HG02642 (cell line): ENCODE data around the gene PHB1.
"Not testable (repeated sequence)": the region's sequence is repeated elsewhere in the genome, so short reads cannot be mapped to it uniquely, and the experiment has no call there.

Experiments
- ATAC-seq: cut with Tn5 transposase; IDR thresholded peaks from one replicate; pipeline ENCODE4 v1.9.1; 2021; ENCODE audit warnings: mild to moderate bottlenecking; ENCODE audit not compliant: unreplicated experiment, poor library complexity

The PHB1 gene

DNA sequence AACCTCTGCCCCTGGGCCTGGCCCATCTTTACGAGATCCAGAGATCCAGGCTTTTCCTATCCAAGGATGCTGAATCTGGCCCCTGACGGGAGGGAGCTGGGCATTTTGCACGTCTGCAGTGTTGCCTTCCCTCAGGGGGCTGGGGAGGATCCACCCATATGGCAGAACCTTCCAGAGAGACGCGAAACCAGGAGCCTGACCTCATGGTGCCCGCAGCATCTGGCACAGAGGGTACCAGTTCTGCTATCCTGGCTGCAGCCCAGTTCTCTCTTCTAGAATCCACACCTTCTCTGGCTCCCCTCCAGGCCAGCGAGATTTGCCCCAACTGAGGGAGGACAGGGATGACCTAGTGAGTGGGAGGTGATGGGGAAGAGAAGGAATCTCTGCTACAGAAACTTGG lies 32.1 kb downstream of the PHB1 start:
- ATAC-seq: no peak

DNA sequence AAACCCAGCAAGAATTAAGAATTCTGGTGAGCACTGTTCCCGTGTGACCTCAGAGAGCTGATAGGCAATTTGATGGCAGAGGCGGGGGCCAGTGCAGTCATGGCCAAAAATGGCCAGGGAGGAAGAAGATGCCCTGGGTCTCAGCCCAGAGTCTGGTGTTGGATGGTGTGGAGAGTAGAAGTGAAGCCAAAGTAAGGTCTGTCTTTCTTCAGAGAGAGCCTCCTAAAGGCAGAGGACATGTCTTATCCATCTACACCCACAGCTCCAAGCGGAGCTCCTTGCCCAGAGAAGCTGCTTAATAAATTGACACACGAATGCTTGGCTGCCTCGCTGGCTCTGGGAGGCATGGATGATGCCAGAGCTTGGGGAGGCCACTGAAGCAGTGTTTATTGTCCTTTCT lies 32.9 kb downstream of the PHB1 start:
- ATAC-seq: no peak

DNA sequence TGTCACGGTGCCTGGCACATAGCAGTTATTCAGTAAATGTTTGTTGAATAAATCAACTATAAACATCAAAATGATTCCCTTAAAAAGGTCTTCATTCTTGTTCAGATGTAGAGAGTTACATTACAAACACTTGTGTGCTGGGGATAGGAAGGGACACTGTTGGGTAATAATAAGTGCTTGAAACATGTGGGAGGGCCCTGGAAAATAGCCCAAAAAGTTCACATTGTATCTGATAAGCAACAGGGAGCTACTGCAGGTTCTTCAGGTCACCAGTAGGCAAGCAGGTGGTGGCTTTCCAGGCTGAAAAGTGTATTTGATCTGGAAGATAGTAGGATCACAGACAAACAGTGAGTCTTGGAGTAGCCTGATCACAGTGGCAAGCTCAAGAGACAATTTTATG lies 33.6 kb downstream of the PHB1 start:
- ATAC-seq: no peak

DNA sequence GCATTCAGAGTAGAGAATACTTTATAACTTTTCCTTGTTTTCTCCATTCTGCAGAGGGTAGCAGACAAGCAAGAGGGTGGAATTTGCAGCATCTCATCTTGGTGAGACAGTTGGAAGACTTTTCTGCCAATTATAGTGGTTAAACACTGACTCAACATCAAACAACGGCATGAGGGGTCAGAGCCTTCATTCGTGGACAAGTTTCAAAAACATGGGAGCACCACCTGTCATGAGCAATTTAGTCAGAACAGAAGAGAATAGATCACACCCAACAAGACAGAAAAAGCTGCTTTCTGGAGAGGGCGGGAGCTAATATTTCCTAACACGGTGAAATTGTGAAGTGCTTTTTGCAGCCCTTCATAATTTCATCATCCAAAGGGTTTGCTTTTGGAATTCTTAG lies 34.8 kb downstream of the PHB1 start:
- no peak for ATAC-seq

DNA sequence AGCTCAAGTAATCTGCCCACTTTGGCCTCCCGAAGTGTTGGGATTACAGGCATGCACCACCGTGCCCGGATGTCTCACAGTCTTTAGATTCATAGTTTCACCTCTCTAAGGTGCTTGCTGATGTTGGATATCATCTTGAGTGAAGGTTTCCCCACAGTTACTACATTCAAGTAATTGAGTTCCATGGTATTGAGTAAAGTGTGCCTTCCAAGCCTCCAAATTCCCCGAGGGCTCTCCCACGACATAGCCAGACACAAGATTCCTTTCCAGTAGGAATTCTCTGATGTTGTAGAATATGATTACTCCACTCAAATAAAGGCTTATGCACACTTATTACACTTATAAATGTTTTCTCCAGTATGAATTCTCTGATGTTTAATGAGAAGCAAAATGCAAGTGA lies 36.4 kb downstream of the PHB1 start:
- ATAC-seq: no peak

DNA sequence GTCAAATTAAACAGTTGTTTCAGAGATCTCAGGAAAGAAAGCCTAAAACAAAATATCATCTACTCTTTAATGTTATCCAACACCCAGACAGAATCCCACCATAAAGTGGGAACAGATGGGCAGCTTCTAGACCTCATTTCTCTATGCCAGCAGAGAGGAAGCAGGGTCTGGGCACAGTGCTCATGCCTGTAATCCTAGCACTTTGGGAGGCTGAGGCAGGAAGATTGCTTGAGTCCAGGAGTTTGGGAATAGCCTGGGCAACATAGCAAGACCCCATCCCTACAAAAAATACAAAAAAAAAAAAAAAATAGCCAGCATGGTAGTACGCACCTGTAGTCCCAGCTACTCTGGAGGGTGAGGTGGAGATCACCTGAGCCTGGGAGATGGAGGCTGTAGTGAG lies 39.1 kb downstream of the PHB1 start:
- ATAC-seq: no peak

DNA sequence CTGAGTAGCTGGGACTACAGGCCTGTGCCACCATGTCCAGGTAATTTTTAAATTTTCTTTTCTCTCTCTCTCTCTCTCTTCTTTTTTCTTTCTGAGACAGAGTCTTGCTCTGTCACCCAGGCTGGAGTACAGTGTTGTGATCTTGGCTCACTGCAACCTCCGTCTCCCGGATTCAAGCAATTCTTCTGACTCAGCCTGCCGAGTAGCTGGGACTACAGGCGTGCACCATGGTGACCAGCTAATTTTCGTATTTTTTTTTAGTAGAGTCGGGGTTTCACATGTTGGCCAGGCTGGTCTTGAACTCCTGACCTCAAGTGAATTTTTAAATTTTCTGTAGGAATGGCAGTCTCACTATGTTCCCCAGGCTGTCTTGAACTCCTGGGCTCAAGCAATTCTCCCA lies 41.6 kb downstream of the PHB1 start:
- ATAC-seq: no peak

DNA sequence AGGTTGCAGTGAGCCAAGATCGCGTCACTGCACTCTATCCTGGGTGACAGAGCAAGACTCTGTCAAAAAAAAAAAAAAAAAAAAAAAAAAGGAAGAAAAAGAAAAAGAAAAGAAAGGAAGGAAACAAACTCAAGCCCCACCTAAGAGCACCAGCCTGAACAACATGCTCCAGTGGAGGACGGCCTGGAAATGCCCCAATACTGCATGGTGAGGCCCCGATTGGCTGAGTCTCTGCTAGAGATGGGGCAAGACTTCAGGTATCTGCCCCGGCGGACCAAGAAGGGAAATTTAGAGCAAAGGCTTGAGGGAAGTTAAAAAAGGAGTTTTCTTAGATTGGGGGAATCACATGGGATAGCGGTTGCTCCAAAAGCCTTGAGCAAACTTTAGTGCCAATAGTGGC lies 42.3 kb downstream of the PHB1 start:
- no peak for ATAC-seq

DNA sequence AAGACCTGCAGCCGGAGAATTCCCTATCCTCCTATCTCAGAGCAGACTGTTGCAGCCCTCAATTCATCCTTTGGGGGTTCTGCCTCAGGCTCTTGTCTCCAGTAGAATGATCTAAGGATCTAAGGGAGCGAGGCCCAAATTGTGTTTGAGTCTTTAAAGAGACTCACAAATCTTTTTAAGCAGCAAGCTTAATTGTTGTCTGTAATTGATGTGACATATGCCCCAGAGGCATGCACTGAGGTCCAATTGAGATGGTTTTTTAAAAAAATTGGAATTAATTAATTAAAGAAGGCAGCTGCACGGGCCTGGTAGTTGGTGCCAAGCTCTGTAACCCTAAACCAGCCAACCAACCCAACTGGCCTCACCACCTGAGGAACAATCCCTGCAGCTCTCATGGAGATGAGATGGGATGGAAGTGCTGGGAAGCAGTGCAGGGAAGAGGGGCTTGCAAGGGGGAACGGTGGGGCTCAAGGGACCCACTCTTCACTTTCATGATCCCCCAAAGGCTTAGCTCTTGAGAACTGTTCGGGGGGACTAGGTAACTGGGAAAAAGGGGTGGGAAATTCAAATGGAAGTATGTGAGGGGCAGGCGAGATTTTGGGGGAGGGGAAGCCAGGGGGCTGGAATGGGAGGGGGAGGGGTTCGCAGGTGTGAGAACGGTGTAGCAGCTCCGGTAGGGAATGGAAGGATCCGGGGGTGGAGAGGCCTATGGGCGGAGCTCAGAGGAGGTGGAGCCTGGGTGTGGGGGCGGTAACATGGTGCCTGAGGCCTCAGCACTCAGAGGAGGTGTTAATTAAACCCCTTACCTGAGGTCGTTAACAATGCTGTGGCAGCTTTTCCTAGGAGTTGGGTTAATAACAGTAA lies 43.5 kb downstream of the PHB1 start:
- ATAC-seq: no peak

DNA sequence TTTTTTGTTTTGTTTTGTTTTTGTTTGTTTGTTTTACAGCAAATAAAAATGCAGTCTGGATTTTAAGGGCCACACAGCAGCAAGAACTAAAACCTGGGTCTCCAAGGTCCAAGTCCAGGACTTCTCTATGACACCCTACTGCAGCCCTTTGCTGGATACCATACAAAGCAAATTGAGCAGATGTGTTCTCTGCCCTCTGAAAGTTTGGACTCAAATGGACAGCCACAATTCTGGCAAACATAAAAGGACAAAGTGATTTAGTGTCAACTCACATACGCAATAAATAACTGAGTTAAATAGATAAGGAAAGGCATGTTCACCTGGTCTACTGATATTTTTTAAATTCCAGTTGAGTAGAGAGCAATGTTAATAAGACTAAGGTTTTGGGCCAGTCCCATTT lies 44.9 kb downstream of the PHB1 start:
- no peak for ATAC-seq

DNA sequence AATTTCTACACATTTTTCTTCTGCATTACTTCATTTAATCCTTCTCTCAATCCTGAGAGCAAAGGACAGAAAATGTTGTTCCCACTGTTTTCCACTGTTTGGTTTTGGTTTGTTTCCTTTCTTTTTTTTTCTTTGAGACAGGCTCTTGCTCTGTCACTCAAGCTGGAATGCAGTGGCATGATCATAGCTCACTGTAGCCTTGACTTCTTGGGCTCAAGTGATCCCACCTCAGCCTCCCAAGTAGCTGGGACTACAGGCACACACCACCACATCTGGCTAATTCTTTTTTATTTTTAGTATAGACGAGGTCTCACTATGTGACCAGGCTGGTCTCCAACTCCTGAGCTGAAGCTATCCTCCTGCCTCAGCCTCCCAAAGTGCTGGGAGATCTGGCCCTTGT lies 45.6 kb downstream of the PHB1 start:
- ATAC-seq: no peak

DNA sequence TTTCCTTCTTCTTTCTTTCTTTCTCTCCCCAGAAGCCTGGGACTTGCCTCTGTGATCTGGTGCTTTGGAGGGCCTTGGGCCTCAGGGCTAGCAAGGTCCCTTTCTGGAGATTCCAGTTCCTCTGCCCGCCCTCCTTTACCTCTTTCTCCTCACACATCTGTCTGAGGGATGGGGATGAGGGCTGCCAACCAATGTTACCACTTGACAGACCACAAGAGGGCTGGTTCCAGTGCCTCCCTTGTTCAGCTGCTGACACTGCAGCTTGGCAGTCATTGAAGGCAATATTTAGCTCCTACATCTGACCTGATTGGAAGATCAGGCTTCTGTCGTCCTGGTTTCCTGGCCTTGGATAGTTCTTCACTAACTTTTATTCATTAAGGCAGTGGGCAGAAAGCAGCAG lies 49.0 kb downstream of the PHB1 start:
- ATAC-seq: no peak

DNA sequence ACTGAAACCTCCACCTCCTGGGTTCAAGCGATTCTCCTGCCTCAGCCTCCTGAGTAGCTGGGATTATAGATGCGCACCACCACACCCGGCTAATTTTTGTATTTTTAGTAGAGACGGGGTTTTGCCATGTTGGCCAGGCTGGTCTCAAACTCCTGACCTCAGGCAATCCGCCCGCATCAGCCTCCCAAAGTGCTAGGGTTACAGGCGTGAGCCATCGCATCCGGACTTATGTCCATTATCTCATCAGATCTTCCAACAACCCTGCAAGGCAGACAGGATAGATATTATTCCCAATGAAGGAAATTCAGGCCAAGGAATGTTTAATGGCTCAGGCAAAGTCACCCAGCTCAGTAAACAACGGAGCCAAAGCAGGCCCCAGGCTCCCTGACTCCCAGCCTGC lies 49.6 kb downstream of the PHB1 start:
- ATAC-seq: not testable (repeated sequence)

DNA sequence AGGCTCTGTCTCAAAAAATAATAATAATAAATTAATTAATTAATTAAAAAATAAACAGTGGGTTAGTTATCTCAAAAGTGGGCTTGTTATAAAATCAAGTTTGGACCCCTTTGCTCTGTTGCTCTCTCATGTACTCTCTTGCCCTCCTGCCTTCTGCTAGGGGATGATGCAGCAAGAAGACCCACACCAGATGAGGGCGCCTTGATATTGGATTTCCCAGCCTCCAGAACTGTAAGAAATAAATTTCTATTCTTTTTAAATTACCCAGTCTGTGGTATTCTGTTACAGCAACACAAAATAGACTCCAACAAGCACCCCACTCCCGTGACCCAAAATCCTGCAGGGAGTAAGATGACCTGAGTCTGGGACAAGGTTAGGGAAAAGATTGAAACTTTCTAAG lies 50.6 kb downstream of the PHB1 start:
- no peak for ATAC-seq

DNA sequence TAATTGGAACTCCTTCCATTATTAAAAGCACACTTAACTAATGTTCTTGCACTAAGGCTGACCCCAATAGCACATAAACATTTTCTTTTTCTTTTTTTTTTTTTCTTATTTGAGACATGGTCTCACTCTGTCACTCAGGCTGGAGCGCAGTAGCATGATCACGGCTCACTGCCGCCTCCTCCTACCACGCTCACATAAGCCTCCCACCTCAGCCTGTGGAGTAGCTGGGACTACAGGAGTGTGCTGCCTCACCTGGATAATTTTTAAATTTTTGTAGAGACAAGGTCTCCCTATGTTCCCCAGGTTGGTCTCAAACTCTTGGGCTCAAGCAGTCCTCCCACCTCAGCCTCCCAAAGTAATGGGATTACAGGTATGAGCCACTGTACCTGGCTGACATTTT lies 51.4 kb downstream of the PHB1 start:
- no peak for ATAC-seq

DNA sequence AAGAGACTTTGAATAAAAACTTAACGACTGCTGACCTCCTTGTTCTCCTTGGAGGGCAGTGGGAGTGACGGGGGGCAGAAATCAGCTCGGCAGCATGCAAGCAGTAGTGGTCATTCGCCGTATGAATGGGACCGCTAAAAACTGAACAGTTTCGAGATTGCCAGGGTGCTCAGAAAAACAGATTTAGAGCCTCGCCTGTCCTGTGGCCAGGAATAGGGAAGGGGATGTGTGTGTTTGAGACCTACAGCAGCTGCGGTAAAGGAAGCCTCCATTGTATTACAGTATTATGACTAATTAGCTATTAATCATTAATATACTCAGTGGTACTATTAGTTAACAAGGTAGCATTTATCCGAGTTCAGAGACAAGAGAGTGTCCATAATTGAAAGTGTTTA lies 52.0 kb downstream of the PHB1 start:
- no peak for ATAC-seq

DNA sequence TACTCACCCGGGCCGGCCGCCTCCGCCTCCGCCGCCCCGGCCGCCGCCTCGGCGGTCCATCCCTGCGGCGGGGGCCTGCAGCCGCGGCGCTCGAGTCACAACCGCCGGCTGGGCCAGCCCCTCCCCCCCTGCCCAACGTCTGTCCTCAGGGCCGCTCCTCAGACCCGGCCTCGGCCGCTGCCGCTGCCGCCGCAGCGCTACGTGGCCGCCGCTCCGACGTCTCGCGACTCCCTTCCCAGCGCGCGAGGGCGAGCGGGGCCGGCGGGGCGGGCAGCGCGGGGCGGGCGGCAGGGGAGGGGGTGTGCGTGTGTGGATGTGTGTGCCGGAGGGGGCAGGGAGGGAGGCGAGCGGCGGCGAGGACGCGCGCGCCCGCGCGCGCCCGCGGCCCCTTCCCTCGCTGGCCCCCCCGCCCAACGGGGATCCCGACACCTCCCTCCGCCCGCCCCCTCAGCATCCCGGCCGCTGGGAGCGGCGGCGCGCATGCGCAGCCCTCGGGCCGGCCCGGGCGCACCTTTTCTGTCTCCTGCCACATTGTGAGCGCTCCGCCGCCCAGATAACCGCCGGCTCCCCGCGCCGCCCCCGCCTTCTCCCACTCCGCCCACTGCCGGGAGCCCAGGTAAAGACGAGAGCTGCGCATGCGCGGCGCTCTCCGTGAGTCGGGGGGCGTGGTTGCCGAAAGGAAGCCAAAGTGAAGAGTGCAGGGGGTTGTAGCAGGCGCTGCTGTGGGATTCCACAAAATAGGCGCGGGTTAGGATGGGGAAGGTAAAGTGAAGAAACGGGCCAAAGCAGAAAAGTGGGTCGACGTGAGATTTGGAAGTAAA lies 52.6 kb downstream of the PHB1 start, which contains the start of gene ZNF652:
Gene ZNF652, minus strand, starts transcription at position 349 of the 821 bp plus-strand sequence. CDS start 44,525 bp downstream, outside the sequence.
- ATAC-seq: peak; percentile 72

DNA sequence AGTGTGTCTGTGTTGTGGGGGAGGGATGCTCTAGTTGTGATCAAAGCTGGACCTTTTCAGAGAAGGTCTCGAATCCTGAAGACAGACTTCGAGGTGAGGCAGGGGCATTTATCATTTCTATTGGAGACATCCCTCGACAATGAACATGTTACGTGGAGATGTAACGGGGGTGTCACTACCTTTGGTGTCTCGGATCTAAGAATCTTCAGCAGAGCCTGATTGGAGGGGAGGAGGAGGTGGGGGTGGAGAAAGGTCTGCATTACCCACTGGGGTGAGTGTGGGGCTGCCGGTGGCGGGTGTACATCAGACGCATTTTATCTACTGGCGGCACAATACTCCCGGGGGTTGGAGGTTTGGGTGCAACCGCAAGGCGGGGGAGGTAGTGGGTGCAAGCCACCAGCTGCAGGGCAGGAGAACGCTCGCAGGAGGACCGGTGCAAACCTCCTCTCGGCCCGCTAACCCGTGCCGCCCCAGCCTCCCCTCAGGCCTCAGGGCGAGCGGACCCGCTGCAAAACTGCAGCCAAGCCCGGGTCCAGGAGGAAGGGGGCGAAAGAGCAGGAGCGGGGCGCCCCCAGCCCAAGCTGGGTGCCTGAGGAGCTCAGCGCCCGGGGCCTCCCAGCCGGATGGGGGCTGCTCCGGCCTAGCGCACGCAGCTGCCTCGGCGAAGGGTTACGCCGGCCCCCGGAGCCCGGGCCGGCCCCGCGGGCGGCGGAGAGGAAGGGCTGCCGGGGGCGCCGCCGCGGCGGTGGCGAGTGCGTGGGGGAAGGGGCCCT lies 53.4 kb downstream of the PHB1 start:
- ATAC-seq: peak; percentile 33

DNA sequence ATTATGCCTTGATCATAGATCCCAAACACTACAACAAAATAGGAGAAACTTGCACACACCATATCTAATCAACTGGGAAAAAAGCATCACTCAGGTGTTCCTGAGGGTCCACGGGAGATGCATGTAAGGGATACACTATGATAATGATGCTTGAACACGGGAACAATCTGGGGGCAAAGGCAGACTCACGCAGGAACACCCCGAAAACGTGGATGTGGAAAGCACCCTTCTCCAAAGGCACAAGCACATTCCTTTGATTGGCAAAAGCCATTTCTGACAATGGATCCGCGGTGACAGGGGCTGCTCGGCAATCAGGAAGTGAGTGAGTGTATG lies 53.9 kb downstream of the PHB1 start:
- ATAC-seq: no peak

DNA sequence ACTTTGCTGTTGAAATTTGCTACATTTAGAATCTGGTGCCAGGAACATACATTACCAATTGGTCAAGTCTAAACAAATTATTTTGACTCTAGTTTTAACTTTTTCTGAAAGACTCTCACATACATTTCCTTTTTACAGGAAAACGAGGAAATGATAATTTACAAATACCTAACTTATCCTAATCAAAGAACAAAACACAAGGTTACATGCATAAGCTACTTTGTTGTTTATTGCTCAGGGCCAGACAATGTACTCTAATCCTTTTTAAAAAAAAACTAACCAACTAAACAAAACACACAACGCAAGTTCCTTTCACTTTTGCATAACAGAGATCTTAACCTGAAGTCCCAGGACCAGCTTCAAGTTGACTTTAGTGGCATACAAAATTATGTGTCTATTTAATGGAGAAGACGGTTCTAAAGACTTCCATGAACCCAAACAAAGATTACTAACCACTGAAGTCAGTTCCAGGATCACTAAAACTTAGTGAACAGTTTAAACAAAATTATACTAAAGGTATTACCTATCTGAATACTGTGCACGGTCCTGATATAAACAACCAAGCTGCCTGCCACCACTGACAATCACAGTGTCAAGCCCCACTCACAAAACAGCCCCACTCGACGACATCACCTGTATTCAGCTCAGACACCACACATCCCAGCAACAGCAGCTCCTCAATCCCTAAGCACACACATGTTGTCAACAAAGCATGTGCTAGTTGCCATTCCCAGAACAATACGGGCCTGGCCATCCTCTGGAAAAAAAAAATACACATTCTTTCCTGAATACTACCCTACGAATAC lies 54.5 kb downstream of the PHB1 start:
- no peak for ATAC-seq
